ENCODE data around the gene SMYD1. TPM values are rescaled to one million over a fixed set of nuclear protein-coding genes. Genes with fewer than 3 reads are reported as not detected.

Gene SMYD1
- total and polyA plus RNA-seq, 8 donors = 0.12 to 25.4 (median 10.5) TPM

DNA sequence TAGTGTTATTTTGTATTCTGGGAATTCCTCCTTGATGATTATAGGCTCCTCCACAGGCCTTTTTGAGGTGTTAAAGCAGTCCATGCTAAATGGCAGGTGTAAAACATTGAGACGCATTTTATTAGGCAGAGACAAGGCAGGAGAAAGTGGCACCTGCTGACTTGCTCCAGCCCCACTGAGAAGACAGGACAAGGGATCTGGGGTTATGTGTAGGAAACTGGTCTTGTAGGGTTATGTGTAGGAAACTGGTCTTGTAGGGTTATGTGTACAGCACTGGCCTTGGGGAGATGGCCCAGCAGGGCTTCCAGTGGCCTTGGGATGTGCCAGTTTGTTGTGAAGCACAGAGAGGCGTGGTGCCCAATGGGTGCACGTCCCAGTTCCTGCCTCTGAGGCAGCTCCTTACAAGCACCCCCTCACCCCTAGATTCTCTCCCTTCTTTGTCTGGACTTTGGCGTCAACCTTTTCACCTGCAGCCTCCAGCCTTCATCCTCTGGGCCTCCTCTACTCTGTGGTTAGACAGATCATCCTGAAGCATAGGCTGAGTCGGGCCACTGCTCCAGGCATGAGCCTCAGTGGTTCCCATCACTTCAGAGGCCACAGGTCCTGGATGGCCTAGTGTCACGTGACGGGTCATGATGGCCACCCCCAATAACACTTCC lies 61.2 kb downstream of the SMYD1 start:
- Histone ChIP-seq H3K27me3 (peaks cover 0 to 14% (median 0%) of the 10 kb centered on the region in 3 donors), H3K27ac (no peak overlapping the region), H3K4me1 (no peaks in the 10 kb centered on the region), H3K36me3 (no peaks in the 10 kb centered on the region), H3K9me3 (no peaks in the 10 kb centered on the region), H3K4me3 (no peak overlapping the region)
- no peak for DNase-seq
- WGBS, 5 donors = 88 to 93% (median 90%) methylated on average over 6 to 7 of the region's 7 CpGs
- TF ChIP-seq CTCF (IDR thresholded peaks at IDR 0.05) (no peak), EP300 (IDR thresholded peaks at IDR 0.05) (no peak), POLR2A (IDR thresholded peaks at IDR 0.05) (no peak), POLR2AphosphoS5 (IDR thresholded peaks at IDR 0.05) (no peak)
- intact Hi-C loops (cut with DNase I; ENCODE audit: low total_unique reads) = no loop called here

GRCh38 chr2:88129313-88129959 lies 61.8 kb downstream of the SMYD1 start:
- 79 to 91% (median 86%) methylated on average over 7 of the region's 7 CpGs for WGBS, 5 donors
- no peaks in the 10 kb centered on the region for H3K4me1 ChIP-seq
- no peak for TF ChIP-seq POLR2AphosphoS5 (IDR thresholded peaks at IDR 0.05)
- H3K27me3 ChIP-seq = peaks cover 0 to 14% (median 0%) of the 10 kb centered on the region in 3 donors
- intact Hi-C loops (cut with DNase I; ENCODE audit: low total_unique reads) = no loop called here
- H3K9me3 ChIP-seq = no peaks in the 10 kb centered on the region
- DNase-seq = no peak
- no peaks in the 10 kb centered on the region for H3K36me3 ChIP-seq
- H3K4me3 ChIP-seq = no peak overlapping the region
- no peak overlapping the region for H3K27ac ChIP-seq

- WGBS, 5 donors = 72 to 87% (median 74%) methylated on average over 9 of the region's 9 CpGs
- no peak for DNase-seq
Observed at GRCh38 chr2:88131201-88131998, 63.8 kb downstream of the SMYD1 start.

GRCh38 chr2:88131999-88132368 lies 64.4 kb downstream of the SMYD1 start:
- H3K9me3 ChIP-seq = no peaks in the 10 kb centered on the region
- DNase-seq = no peak
- H3K27me3 ChIP-seq = peaks cover 0 to 3% (median 0%) of the 10 kb centered on the region in 3 donors
- H3K36me3 ChIP-seq = no peaks in the 10 kb centered on the region
- intact Hi-C loops (cut with DNase I; ENCODE audit: low total_unique reads) = no loop called here
- TF ChIP-seq EP300 (IDR thresholded peaks at IDR 0.05) (no peak), POLR2A (IDR thresholded peaks at IDR 0.05) (no peak), POLR2AphosphoS5 (IDR thresholded peaks at IDR 0.05) (no peak), CTCF (IDR thresholded peaks at IDR 0.05) (no peak)
- no peak overlapping the region for H3K27ac ChIP-seq
- no peaks in the 10 kb centered on the region for H3K4me1 ChIP-seq
- WGBS, 5 donors = 81 to 91% (median 85%) methylated on average over 3 of the region's 3 CpGs
- H3K4me3 ChIP-seq = no peak overlapping the region

More at GRCh38 chr2:88131201-88131998, 63.8 kb downstream of the SMYD1 start:
- Histone ChIP-seq H3K36me3 (no peaks in the 10 kb centered on the region), H3K27ac (no peak overlapping the region), H3K4me3 (no peak overlapping the region), H3K9me3 (no peaks in the 10 kb centered on the region), H3K4me1 (no peaks in the 10 kb centered on the region), H3K27me3 (peaks cover 0 to 3% (median 0%) of the 10 kb centered on the region in 3 donors)
- intact Hi-C loops (cut with DNase I; ENCODE audit: low total_unique reads) = no loop called here
- no peak for TF ChIP-seq POLR2AphosphoS5 (IDR thresholded peaks at IDR 0.05)
- no peak for TF ChIP-seq POLR2A (IDR thresholded peaks at IDR 0.05)
- TF ChIP-seq EP300 (IDR thresholded peaks at IDR 0.05) = no peak
- TF ChIP-seq CTCF (IDR thresholded peaks at IDR 0.05) = no peak

All from stomach (tissue), 9 donors.